ENCODE data around the gene PPM1F.
"Not testable (repeated sequence)": the region's sequence is repeated elsewhere in the genome, so short reads cannot be mapped to it uniquely, and the experiment has no call there.

PPM1F gene

GRCh38 chr22:21918466-21919185 lies 34.0 kb downstream of the PPM1F start:
- DNase-seq, result no peak

GRCh38 chr22:21917959-21918261 lies 34.7 kb downstream of the PPM1F start:
- DNase-seq, result no peak

GRCh38 chr22:21917181-21917958 lies 35.3 kb downstream of the PPM1F start:
- no peak for DNase-seq

- DNase-seq, result no peak
Observed at GRCh38 chr22:21916309-21916918, 36.2 kb downstream of the PPM1F start.

GRCh38 chr22:21915624-21916308 lies 36.9 kb downstream of the PPM1F start:
- no peak for DNase-seq

GRCh38 chr22:21914033-21914642 lies 38.5 kb downstream of the PPM1F start:
- DNase-seq, result not testable (repeated sequence)

GRCh38 chr22:21910367-21910766 lies 42.3 kb downstream of the PPM1F start:
- not testable (repeated sequence) for DNase-seq

GRCh38 chr22:21909871-21910270 lies 42.8 kb downstream of the PPM1F start:
- no peak for DNase-seq

GRCh38 chr22:21907638-21908522 lies 44.8 kb downstream of the PPM1F start:
- DNase-seq, result no peak

GRCh38 chr22:21905234-21905633 lies 47.4 kb downstream of the PPM1F start:
- DNase-seq, result not testable (repeated sequence)

- DNase-seq, result no peak
Observed at GRCh38 chr22:21904250-21904789, 48.3 kb downstream of the PPM1F start.

- DNase-seq, result no peak
Observed at GRCh38 chr22:21903283-21903682, 49.4 kb downstream of the PPM1F start.

- DNase-seq, result no peak
Observed at GRCh38 chr22:21902296-21903087, 50.2 kb downstream of the PPM1F start.

- DNase-seq, result no peak
Observed at GRCh38 chr22:21898354-21898896, 54.2 kb downstream of the PPM1F start.

GRCh38 chr22:21896951-21897513 lies 55.6 kb downstream of the PPM1F start:
- DNase-seq, result no peak

GRCh38 chr22:21896275-21896674 lies 56.4 kb downstream of the PPM1F start:
- not testable (repeated sequence) for DNase-seq

GRCh38 chr22:21894799-21895198 lies 57.8 kb downstream of the PPM1F start:
- DNase-seq, result no peak

- no peak for DNase-seq
Observed at GRCh38 chr22:21889251-21889990, 63.2 kb downstream of the PPM1F start.

GRCh38 chr22:21887841-21888240 lies 64.8 kb downstream of the PPM1F start:
- no peak for DNase-seq
